CD14-positive monocyte (primary cell): Measurements from ENCODE around the gene PNMA8A. TPM values are rescaled to one million over a fixed set of nuclear protein-coding genes. Genes with fewer than 3 reads are reported as not detected.

Experiments used
- DNase-seq, 3 donors: peaks; one replicate each; pipeline ENCODE4 v3.0.0-alpha.2; 2011 to 2022
- H2AFZ ChIP-seq: 2 replicates; pipeline ENCODE4 v1.6.0; 2012; ENCODE audit warnings: mild to moderate bottlenecking, low read depth, low read length, inconsistent platforms; ENCODE audit not compliant: insufficient read depth, poor library complexity, severe bottlenecking
- H3K27ac ChIP-seq, 2 donors: 1 replicate in 1 of 2; 2 replicates in 1 of 2; pipeline ENCODE4 v1.5.1; 2012 to 2013; ENCODE audit warnings: low read length in 2 of 2, control low read depth in 1 of 2, inconsistent platforms in 1 of 2, low read depth in 1 of 2, mild to moderate bottlenecking in 1 of 2
- H3K27me3 ChIP-seq, 2 donors: one replicate each; pipeline versions ENCODE4 v1.6.0 to v1.6.1; 2011 to 2013; ENCODE audit warnings: low read length in 2 of 2; ENCODE audit not compliant: control insufficient read depth in 2 of 2, insufficient read depth in 2 of 2
- H3K36me3 ChIP-seq, 2 donors: replicated peaks in 1 of 2; 1 replicate in 1 of 2; 2 replicates in 1 of 2; pipeline versions ENCODE4 v1.5.1 to v1.6.1; 2012 to 2013; ENCODE audit warnings: low read length in 2 of 2, control low read depth in 1 of 2, inconsistent platforms in 1 of 2, mild to moderate bottlenecking in 1 of 2; ENCODE audit not compliant: insufficient read depth in 2 of 2, control insufficient read depth in 1 of 2
- H3K4me1 ChIP-seq, 2 donors: 1 replicate in 1 of 2; 2 replicates in 1 of 2; pipeline versions ENCODE4 v1.5.1 to v1.6.1; 2012 to 2013; ENCODE audit warnings: low read length in 2 of 2, control low read depth in 1 of 2, inconsistent platforms in 1 of 2, mild to moderate bottlenecking in 1 of 2, moderate library complexity in 1 of 2; ENCODE audit not compliant: insufficient read depth in 2 of 2, control insufficient read depth in 1 of 2
- H3K4me2 ChIP-seq: replicated peaks from 2 replicates; pipeline ENCODE3; 2012; ENCODE audit warnings: low read length, moderate library complexity, mild to moderate bottlenecking; ENCODE audit not compliant: poor library complexity, severe bottlenecking; ENCODE audit errors: extremely low read depth
- H3K4me3 ChIP-seq, 3 experiments: fragments of 200-600 bp in 1 of 3; sonication (generic) in 1 of 3; replicated peaks in 1 of 3; 1 replicate in 2 of 3; 2 replicates in 1 of 3; pipeline ENCODE4 v1.5.1; 2011 to 2013; ENCODE audit warnings: low read length in 3 of 3, mild to moderate bottlenecking in 3 of 3, control low read depth in 2 of 3, low read depth in 2 of 3, inconsistent platforms in 1 of 3, moderate library complexity in 1 of 3
- H3K79me2 ChIP-seq: 2 replicates; pipeline ENCODE4 v1.6.0; 2012; ENCODE audit warnings: mild to moderate bottlenecking, control low read depth, inconsistent platforms, low read length, moderate library complexity; ENCODE audit not compliant: insufficient read depth
- H3K9ac ChIP-seq: 2 replicates; pipeline ENCODE4 v1.6.0; 2017; ENCODE audit warnings: low read length, mild to moderate bottlenecking; ENCODE audit not compliant: insufficient read depth, poor library complexity, severe bottlenecking
- H3K9me3 ChIP-seq, 2 donors: replicated peaks in 1 of 2; 1 replicate in 1 of 2; 2 replicates in 1 of 2; pipeline versions ENCODE4 v1.5.1 to v1.6.1; 2012 to 2013; ENCODE audit warnings: low read length in 2 of 2, control low read depth in 1 of 2; ENCODE audit not compliant: control insufficient read depth in 1 of 2, insufficient read depth in 1 of 2
- H4K20me1 ChIP-seq: 2 replicates; pipeline ENCODE4 v1.6.0; 2012; ENCODE audit warnings: mild to moderate bottlenecking, low read length, control low read depth, moderate library complexity; ENCODE audit not compliant: insufficient read depth
- H3K27ac Mint-ChIP-seq, 7 donors: one replicate each; pipeline ENCODE4 v1.8.0; 2020; ENCODE audit warnings: mild to moderate bottlenecking in 7 of 7, mixed read lengths in 7 of 7, moderate library complexity in 6 of 7, inconsistent platforms in 2 of 7
- H3K27me3 Mint-ChIP-seq, 3 donors: one replicate each; pipeline ENCODE4 v1.8.0; 2021 to 2022; ENCODE audit warnings: low read depth in 3 of 3, mild to moderate bottlenecking in 3 of 3, mixed read lengths in 3 of 3, moderate library complexity in 3 of 3, inconsistent platforms in 1 of 3
- H3K36me3 Mint-ChIP-seq, 2 donors: one replicate each; pipeline ENCODE4 v1.8.0; 2020; ENCODE audit warnings: mixed read lengths in 2 of 2, inconsistent platforms in 1 of 2, mild to moderate bottlenecking in 1 of 2
- H3K4me1 Mint-ChIP-seq: one replicate; pipeline ENCODE4 v1.8.0; 2020; ENCODE audit warnings: mild to moderate bottlenecking, mixed read lengths
- H3K4me3 Mint-ChIP-seq, 2 donors: one replicate each; pipeline ENCODE4 v1.8.0; 2020; ENCODE audit warnings: mild to moderate bottlenecking in 2 of 2, mixed read lengths in 2 of 2, moderate library complexity in 1 of 2
- H3K9me3 Mint-ChIP-seq, 7 donors: one replicate each; pipeline ENCODE4 v1.8.0; 2020 to 2022; ENCODE audit warnings: mixed read lengths in 7 of 7, mild to moderate bottlenecking in 6 of 7, moderate library complexity in 6 of 7, inconsistent platforms in 2 of 7
- WGBS: methylation state at CpG from one replicate; pipeline ENCODE4 v1.1.5; 2013; ENCODE audit warnings: missing lambda C conversion rate; ENCODE audit not compliant: insufficient coverage; 5-methylcytosine and 5-hydroxymethylcytosine counted together
- intact Hi-C, 2 donors: fragments of 100-400 bp; cut with micrococcal nuclease; formaldehyde crosslinking; loops; one replicate each; pipeline versions ENCODE4 v1.15.0 to v1.15.1; 2023
- polyA plus RNA-seq, 3 donors: library from polyadenylated mRNA; depleted of rRNA in 1 of 3; unstranded in 2 of 3; stranded (reverse) in 1 of 3; fragments of 300-500 nt in 2 of 3; fragments of >200 nt in 1 of 3; fragmentation: Illumina TruSeq in 2 of 3; gene quantifications; 1 replicate in 2 of 3; 2 replicates in 1 of 3; pipeline ENCODE4 v1.2.3, GENCODE V29; 2012 to 2021
- TF ChIP-seq, protein P1 (sequence below): fragments of 200-600 bp; IDR thresholded peaks from one replicate; pipeline ENCODE4 v1.8.0; 2022; ENCODE audit warnings: antibody characterized with exemption, mild to moderate bottlenecking

PNMA8A gene
- polyA plus RNA-seq, 3 donors = not detected

DNA sequence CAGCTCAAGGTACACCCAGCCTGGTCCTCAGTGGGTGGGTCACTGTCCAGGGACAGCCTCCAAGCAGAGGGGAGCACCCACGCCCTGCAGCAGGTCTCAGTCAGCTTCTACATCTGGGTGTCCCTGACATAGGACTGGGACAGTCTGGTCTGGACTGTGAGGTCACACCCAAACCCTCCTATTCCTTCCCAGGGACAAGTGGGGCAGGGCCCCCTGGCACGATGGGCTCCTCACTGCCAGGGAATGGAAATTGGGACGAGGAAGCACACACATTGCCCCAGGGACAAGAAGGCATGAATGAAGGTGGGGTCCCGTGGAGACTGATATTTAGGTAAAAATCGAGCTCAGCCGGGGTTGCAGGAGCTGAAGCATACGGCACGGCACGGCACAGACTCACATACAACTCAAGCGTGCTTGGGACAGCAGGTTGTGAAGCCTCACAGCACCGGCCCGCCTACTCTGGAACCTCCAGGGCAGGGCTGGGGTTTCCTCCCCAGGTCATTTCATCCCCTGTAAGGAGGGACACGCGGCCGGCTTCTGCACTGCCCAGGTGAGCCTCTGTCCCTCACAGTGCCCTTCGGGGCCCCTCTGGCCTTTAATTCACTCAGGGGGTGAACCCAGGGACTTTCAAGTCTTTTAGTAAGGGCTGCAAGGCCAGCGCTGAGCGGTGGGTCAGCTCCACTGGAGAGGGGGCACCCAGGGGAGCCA lies 20.8 kb upstream of the PNMA8A start:
- Histone ChIP-seq H3K4me3 (no peak overlapping the region), H3K27me3 (peaks cover 31 to 86% of the 10 kb centered on the region in 2 donors), H3K9me3 (peaks cover 0 to 27% of the 10 kb centered on the region in 2 donors), H3K79me2 (no peaks in the 10 kb centered on the region), H3K27ac (no peak overlapping the region), H3K9ac (no peak overlapping the region), H3K36me3 (no peaks in the 10 kb centered on the region), H3K4me2 (no peak overlapping the region), H2AFZ (no peak overlapping the region), H3K4me1 (peaks cover 35 to 69% of the 10 kb centered on the region in 2 donors), H4K20me1 (no peaks in the 10 kb centered on the region)
- H3K27ac Mint-ChIP-seq = no peak overlapping the region
- peaks cover 80 to 98% (median 87%) of the 10 kb centered on the region in 3 donors for H3K27me3 Mint-ChIP-seq
- H3K9me3 Mint-ChIP-seq = peaks cover 3 to 38% (median 19%) of the 10 kb centered on the region in 7 donors
- H3K4me1 Mint-ChIP-seq = peaks cover 45% of the 10 kb centered on the region
- H3K36me3 Mint-ChIP-seq = peaks cover 8 to 16% of the 10 kb centered on the region in 2 donors
- no peak for DNase-seq
- intact Hi-C loops = no loop called here
- WGBS = 22% methylated on average over 15 of the region's 18 CpGs
- H3K4me3 Mint-ChIP-seq = peak overlapping the region in 1 of 2 donors; percentile 94
- TF ChIP-seq, protein P1, sequence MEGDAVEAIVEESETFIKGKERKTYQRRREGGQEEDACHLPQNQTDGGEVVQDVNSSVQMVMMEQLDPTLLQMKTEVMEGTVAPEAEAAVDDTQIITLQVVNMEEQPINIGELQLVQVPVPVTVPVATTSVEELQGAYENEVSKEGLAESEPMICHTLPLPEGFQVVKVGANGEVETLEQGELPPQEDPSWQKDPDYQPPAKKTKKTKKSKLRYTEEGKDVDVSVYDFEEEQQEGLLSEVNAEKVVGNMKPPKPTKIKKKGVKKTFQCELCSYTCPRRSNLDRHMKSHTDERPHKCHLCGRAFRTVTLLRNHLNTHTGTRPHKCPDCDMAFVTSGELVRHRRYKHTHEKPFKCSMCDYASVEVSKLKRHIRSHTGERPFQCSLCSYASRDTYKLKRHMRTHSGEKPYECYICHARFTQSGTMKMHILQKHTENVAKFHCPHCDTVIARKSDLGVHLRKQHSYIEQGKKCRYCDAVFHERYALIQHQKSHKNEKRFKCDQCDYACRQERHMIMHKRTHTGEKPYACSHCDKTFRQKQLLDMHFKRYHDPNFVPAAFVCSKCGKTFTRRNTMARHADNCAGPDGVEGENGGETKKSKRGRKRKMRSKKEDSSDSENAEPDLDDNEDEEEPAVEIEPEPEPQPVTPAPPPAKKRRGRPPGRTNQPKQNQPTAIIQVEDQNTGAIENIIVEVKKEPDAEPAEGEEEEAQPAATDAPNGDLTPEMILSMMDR = no peak

DNA sequence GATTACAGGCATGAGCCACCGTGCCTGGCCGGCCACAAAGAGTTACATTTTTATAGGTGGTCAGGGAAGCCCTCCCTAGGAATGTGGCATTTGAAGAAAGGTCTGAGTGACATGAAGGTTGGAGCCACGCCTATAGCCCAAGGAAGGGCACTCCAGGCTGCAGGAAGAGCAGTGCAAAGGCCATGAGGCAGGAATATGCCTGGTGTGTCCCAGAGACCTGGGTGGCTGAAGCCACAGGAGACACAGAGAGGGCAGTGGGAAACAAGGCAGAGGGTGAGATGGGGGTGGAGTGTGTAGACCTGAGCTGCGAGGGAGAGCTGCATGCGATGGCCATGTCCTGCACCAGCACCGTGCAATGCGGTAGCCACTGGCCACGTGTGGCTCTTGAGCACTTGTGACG lies 19.4 kb upstream of the PNMA8A start:
- peaks cover 79 to 98% (median 86%) of the 10 kb centered on the region in 3 donors for H3K27me3 Mint-ChIP-seq
- H3K79me2 ChIP-seq = no peaks in the 10 kb centered on the region
- peak overlapping the region in 3 of 7 donors; percentile 0 to 82 (median 11) for H3K27ac Mint-ChIP-seq
- peaks cover 31 to 83% of the 10 kb centered on the region in 2 donors for H3K27me3 ChIP-seq
- no peak for DNase-seq
- H2AFZ ChIP-seq = no peak overlapping the region
- peak overlapping the region in 1 of 2 donors; percentile 94 for H3K4me3 Mint-ChIP-seq
- TF ChIP-seq, protein P1 = no peak
- no peaks in the 10 kb centered on the region for H3K36me3 ChIP-seq
- intact Hi-C loops = no loop called here
- H3K9ac ChIP-seq = no peak overlapping the region
- H3K36me3 Mint-ChIP-seq = peaks cover 8 to 16% of the 10 kb centered on the region in 2 donors
- WGBS = 64% methylated on average over 2 of the region's 9 CpGs
- peaks cover 3 to 38% (median 19%) of the 10 kb centered on the region in 7 donors for H3K9me3 Mint-ChIP-seq
- H3K9me3 ChIP-seq = peaks cover 0 to 27% of the 10 kb centered on the region in 2 donors
- no peak overlapping the region for H3K27ac ChIP-seq
- H4K20me1 ChIP-seq = no peaks in the 10 kb centered on the region
- H3K4me3 ChIP-seq = no peak overlapping the region
- peaks cover 45% of the 10 kb centered on the region for H3K4me1 Mint-ChIP-seq
- no peak overlapping the region for H3K4me2 ChIP-seq
- H3K4me1 ChIP-seq = peaks cover 35 to 67% of the 10 kb centered on the region in 2 donors
